NCI-H1105 treated with DMSO at 0.1 percent for 48 hours (cell line): Measurements from ENCODE around the gene FBXL5.

ENCODE experiments used
- DNase-seq: peaks from one replicate; lab custom pipeline; 2025; lab: John Stamatoyannopoulos, UW

The FBXL5 gene

DNA sequence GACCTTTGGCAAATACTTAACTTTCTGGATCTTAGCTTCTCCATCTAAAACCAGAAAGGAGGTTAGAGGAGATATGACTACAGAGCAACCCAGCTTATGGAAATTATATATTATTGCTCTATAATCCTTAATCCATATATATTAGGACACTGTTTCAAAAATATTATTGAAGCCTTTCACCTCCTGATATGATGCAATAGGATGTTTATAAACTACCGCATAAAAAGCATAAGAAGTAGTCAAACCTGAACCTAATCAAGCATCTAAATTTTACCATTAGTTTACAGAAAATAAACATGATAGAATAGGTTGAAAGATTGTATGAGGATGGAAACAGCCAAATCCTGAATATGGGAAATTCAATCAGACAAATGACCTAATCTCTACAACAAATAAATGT, 20.9 kb upstream of the FBXL5 start:
- DNase-seq, result no peak

DNA sequence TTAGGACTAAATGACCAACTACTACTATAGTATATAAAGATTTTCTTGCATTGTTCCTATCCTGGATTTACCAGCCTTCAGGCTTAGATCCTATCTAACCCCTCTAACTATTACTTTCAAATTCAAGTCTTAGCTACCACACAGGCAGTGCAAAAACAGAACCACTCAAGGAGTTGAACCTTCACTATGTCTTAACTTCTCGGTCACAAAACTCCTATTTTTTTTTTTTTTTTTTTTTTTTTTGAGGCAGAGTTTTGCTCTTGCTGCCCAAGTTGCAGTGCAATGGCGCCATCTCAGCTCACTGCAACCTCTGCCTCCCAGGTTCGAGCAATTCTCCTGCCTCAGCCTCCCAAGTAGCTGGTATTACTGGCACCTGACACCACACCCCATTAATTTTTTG, 20.2 kb upstream of the FBXL5 start:
- DNase-seq, result no peak

DNA sequence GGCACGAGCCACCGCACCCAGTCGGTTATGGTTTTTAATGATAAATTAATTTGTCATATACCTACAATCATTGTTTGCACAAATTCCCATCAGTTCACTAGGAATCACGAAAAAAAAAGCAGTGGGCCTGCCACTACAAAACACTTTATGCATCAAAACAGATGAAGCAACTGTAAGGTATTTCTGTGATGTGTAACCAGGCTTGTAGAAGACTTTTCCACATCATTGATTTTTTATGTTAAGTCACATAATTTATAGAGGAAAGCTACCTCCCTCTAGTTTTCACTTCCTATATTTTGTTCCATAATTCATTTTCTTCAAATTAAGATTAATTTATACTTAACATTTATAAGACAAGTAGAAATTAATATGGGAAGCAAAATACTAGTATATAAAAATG, 19.8 kb upstream of the FBXL5 start:
- no peak for DNase-seq

DNA sequence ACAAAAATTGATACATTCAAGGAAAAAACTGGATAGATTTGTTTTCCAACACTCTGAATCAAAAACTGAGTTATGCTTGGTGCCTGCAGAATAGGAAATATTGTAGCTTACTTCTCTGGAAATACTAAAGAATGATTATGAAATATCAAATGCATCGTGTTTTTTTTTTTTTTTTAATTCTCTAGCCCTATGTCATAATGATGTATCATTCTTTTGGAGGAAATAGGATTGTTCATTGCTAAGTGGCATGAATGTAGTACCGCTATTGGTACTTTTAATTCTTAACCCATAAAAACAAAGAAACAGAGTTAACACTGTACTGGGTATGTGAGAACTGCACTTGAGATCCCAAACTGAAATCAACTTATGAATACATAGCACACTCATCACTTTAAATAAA, 18.9 kb upstream of the FBXL5 start:
- no peak for DNase-seq

DNA sequence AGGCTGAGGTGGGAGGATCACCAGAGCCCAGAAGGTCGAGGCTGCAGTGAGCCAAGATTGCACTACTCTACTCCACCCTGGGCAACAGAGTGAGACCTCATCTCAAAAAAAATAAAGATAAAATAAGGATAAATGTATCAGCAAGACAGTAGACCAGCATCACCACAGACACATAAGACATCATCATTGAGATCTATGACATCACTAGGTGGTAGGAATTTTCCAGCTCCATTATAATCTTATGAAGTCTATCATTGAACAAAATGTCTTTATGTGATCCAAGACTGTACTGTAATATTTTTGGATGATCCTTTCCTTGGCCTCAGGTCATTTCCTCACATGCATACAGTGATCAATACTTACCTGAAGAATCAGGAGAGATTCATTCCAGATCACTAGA, 18.2 kb upstream of the FBXL5 start:
- no peak for DNase-seq

DNA sequence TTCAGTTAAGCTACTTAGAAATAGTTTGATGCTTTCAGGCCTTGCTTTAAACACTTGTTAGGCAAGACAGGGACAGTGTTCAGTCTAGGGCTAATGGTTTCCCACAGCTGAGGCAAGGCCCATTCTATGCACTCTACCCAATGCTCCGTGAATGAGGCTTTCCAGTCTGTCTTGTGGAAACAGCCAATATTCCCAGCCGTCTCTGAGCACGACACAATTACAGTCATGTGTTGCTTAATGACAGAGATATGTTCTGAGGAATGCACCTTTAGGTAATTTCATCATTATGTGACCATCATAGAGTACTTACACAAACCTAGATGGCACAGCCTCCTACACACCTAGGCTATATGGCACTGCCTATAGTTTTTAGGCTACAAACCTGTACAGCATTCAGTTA, 16.9 kb upstream of the FBXL5 start:
- DNase-seq, result no peak

DNA sequence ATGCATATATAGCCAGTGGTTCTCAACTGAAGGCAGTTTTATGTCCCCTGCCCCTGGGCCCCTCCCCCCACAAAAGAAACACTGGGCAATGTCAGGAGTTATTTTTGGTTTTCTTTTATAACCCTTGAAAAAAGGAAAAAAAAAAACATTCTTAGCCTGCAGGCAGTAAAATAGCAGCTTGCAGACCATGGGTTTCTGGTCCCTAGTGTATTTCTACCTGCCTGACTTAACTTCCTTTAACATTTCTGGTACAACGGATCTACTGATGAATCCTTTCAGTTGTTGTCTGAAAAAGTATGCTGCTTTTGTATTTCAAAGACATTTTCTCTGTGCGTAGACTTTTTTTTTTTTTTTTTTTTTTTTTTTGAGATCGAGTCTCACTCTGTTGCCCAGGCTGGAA, 15.4 kb upstream of the FBXL5 start:
- DNase-seq, result no peak

DNA sequence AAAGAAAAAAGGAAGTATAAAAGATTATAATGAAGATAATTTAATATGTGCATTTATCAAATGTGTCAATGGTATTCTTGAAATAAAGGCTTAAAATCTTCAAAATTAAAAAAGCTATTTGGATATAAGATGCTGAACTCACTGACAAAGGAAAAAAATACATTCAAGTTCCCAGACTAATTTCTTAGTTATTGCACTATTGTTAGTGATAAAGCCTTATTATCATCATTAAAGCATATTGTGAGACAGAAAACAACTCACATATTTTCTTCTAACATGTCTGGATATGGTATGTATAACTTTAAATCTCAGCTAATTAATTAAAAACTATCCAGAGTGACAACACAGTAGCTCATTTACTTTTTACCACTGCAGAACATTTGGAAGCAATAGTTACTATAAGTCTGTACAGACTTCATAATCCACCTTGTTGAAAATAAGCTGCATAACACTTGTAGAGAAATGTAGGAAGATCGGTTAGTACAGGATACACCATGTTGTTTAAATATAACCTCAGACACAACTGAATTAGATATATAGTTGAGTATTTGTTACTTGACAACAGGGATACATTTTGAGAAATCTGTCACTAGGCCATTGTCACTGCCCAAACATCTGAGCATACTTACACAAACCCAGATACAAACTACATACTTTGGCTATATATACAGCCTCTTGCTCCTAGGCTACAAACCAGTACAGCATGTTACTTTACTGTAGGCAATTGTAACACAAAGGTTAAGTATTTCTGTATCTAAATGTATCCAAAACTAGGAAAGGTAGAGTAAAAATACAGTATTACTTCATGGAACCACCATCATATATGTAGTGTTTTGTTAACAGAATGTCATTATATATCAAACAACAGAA, 13.6 kb upstream of the FBXL5 start:
- DNase-seq, result no peak

DNA sequence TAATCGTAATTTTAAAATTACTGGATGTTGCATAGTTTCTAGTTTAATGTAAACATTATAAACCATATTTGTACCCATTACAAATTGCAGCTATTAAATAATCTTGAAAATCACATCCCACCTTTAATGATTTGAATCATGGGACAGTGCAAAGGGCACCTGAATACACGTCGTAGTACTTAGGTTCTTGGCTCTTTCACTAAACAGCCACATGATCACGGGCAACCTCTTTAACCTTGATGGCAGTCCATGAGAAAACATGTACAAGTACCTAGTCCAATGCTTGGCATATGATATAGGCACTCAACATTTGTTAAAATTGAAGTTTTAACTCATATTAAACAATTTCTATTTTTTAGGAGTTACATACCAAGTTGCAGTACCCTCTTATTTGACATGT, 11.8 kb upstream of the FBXL5 start:
- no peak for DNase-seq

DNA sequence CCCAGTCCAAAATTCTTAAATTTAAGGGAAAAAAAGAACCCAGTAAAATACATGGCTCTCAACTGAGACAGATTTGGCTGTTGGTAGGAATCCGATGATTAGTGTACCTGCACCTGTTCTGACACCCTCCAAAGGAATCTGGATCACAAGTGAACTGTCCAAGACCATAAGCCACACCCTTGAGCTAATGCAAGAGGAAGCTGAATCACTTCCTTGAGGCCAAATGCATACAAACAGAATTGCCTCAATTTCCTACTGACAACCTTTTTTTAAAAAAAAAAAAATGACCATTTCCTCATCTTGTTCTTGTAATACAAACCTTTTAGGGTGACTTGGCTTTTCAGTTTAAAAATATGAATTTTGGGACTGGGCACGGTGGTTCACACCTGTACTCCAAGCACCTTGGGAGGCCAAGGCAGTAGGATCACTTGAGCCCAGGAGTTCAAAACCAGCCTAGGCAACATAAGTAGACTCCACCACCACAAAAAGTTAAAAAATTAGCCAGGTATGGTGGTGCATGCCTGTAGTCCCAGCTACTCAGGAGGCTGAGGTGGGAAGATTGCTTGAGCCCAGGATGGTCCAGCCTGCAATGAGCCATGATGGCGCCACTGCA, 10.7 kb upstream of the FBXL5 start:
- DNase-seq, result no peak

DNA sequence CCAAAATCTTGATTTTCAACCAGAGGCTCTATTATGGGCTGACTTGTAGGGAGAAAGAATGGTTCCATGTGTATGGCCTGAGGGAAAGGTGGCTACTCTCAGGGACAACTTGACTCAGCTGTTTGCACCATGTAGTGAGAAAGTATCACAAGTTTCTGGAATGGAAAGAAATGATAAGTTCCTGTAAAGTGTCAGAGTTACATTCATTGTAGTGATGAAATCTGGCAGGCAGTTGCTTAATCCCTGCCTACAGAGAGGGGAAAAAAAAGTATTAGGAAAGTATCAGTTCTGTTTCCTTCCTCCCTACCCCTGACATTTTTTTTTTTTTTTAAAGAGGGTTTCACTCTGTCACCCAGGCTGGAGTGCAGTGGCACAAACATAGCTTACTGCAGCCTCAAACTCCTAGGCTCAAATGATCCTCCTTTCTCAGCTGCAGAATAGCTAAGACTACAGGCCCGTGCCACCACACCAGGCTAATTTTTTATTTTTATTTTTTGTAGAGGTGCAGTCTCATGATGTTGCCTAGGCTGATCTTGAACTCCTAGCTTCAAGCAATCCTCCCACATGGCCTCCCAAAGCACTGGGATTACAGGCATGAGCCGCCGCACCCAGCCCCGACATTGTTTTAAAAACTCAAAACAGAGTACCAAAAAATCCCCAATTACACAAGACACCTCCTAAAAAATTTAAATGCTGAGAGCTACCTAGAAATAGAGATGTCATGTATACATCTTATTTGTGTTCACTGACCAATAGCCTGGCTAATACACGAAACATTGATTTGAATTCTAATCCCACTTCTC, 4.8 kb upstream of the FBXL5 start:
- no peak for DNase-seq

DNA sequence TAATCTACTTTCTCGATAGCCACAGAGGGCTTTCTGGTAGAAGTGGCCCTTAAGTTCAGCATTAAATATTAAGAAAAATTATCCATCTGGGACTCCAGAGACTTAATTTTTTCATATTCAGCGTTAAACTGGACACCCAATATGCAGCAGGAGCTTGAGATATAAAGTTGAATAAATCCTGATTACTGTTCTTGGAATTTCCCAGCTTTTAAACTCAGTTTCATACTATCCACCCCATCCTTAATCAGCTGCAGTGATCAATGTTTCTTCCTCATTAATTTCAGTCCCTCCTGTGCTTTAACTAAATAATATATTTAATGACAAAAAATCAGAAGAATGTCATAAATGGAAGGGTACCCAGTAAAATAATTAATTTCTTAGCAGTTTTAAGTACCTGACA, 3.6 kb upstream of the FBXL5 start:
- no peak for DNase-seq

DNA sequence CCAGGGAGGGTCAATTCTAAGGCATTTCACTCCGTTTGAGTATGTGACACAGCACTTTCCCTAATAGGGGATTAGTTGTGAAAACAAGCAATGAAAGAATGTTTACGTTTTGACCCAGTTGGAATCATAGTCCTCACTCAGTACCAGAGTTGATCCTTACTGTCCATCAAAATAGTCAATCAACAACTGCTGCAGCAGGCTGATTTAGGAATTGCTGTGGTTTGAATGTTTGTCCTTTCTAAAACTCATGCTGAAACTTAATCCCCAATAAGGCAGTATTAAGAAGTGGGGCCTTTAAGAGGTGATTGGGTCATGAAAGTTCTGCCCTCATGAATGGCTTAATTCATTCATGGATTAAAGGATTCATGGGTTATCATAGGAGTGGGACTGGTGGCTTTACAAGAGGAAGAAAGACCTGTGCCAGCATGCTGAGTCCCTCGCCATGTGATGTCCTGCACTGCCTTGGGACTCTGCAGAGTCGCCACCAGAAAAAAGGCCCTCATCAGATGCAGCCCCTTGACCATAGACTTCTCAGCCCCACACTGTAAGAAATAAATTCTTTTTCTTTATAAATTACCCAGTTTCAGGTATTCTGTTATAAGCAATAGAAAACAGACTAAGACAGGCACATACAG, 3.1 kb upstream of the FBXL5 start:
- no peak for DNase-seq

DNA sequence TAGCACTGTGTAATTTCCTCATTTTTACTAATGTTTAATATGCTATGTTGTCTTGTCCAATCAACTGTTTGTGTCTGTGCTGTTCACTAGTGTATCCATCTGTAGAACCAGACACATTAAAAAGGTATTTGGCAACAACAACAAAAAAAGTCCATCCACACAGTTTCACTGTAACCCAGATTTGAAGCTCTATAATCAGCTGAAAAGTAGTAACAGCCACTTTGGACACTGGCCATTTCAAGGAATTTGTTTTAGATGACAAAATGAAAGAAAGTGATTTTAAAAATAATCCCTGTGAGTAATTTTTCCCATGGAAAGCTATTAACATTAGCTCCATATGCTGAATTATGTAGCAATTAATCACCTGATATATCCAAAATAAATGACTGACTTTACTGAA, 2.2 kb upstream of the FBXL5 start:
- no peak for DNase-seq

DNA sequence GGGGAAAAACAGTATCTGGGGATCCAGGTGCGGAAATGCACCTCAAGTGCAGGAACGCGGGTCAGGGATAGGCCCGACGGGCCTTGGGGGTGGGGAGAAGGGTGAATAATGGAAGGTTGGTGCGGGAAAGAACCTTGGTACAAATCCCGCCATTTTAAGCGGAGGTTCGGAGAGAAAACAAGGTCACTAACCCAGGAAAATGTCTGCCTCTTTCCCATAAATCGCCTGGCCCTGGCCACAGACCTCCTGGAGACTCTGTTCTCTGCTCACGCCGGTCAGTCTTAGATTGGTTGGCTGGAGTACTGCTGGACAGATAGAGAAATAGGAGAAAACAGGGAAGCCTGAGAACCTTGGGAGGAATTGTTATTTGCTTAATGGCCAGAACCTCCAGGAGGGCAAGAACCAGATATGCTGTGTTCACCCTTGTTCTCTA, 897 bp upstream of the FBXL5 start:
- DNase-seq, result peak; percentile 55

DNA sequence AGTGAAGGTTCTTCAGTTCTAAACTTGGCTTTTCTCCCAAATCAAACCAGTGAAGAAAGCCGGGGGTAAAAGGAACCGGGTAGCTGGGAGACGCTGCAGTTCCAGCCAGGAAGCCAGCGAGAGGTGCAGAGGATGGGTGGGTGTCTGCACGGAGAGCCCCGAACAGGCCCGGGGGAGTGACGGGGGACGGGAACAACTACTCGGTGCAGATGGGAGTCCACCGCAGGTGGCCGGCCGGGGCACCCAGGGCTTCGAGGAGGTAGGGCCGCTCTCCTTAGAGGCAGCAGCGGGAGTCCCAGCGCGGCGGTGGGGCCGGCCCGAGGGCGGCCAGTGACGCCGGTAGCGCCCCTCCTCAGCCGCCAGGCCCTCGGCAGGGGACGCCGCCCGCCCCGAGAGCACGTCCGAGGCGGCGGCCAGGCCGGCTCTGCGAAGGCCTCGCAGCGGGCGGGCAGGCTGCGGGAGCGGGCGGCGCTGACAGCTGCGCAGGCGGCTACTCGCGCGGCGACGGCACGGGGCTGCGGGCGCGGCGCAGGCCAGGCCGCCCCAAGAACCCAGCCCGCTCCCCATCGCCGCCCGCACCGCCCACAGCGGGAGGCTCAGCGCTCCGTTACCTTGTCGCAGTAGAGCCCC, 449 bp downstream of the FBXL5 start:
- DNase-seq, result peak; percentile 46

DNA sequence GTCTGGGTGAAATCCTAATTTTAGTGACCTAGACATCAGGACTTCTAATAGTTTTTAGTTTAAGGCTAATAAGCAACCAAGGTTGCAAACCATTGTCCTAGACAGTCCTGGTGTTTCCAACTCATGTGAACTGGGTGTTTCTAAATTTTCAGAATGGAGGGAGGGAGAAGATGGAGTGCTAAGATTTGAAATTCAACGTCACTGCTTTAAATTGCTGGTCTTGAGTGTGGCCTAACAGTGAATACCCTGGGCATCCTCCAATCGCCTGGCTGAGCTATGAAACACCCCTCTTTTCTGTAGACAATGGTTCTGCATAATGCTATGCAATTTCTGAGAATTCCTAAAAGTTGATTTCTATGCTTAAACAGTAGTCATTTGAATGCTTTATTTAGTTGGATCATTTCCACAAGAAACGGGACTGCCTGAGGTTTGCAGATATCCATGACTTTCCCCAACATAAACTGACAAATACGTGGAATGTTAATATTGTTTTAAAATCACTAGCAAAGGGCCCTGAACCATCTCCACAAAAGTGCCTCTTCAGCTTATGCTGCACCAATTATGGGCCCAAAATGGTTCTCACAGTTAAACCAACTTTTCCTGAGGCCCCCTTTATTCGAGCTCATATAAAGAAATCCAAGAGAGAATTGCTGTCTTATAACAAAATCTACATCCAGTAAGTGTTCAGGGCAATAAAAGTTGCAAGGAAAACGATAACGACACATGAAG, 1.1 kb downstream of the FBXL5 start:
- no peak for DNase-seq

DNA sequence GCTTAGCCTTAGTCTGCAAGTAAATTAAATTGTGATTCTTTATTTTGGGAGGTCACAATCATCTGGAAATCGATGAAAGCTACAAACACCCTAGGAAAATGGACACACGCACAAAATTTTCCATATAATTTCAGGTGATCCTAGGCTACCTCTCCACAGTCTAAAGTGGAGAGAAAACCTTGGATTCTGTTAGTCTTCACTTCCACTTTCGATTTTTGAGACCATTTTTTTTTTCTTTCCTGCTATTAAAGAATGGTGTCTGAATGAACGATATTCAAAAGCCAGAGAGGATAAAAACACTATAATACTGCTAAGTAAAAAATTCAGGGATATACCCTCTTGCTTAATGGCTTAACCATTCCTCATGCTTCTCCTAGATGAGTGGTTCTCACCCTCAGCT, 1.7 kb downstream of the FBXL5 start:
- no peak for DNase-seq

DNA sequence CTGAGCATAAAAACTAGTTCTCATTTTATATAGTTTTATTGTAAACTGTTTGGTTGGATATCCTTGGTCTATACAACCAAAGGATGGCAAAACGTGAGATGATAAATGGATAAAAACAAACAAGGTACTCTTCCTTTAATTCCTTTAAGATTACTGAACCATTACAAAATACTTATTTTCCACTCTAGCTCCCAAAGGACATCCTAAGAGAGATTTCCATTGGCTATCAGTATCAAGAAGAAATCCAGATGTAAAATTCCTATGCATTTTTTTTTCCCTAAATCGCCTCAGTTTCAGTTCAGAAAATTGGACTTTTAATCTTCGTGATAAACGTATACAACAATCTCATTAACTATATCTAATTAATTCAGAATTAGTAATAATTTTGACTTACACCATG, 2.3 kb downstream of the FBXL5 start:
- no peak for DNase-seq

DNA sequence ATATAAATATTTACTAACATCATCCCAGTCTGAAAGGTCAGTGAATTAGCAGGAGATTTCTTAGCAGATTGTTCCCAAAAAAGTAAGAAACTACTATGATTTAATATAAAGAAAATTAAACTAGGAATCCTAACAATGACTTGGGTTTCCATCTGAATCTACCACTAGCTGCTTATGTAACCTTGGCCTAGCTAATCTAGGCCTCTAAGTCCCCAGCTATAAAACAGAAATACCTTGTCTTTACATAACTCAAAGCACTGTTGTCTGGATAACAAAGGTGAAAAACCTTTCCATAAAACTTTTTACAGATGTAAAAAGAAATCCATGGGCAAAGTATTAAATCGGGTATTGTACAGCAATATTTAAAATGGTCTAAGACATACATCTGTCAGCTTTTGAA, 3.0 kb downstream of the FBXL5 start:
- DNase-seq, result no peak

DNA sequence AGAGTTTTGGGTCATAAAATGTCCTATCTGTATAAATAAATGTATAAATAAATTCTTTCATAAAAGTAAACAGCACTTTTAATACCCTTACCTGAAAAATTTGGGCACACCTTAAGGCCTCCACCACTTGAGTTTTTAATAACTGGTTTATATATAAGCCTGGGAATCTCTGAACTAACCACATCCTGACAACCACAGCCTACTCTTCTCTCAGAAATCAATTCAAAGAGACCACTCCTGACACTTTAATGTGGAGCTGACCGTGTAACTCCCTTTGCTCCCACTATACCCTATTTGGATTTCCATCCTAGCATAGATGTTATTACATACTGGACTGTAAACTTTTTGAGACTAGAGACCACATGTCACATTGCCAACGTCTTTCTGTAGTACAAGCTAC, 3.5 kb downstream of the FBXL5 start:
- no peak for DNase-seq
